Ovary (tissue), 9 donors: Measurements from ENCODE around the gene FAM222B. TPM values are rescaled to one million over a fixed set of nuclear protein-coding genes. Genes with fewer than 3 reads are reported as not detected.

Experiments used
- DNase-seq, 5 donors: peaks; one replicate each; pipeline ENCODE4 v3.0.0-alpha.2; 2019 to 2020
- H3K27ac ChIP-seq, 2 donors: fragments of 200-600 bp; one replicate each; pipeline versions ENCODE4 v1.5.1 to v1.8.0; 2019 to 2022
- H3K27me3 ChIP-seq: fragments of 200-600 bp; one replicate; pipeline ENCODE4 v1.8.0; 2022
- H3K36me3 ChIP-seq: fragments of 200-600 bp; sonication (generic); one replicate; pipeline ENCODE4 v1.5.1; 2019
- H3K4me1 ChIP-seq: one replicate; pipeline ENCODE4 v1.8.1; 2013; ENCODE audit warnings: mild to moderate bottlenecking, moderate library complexity; ENCODE audit not compliant: insufficient read depth
- H3K4me3 ChIP-seq: fragments of 200-600 bp; sonication (generic); one replicate; pipeline ENCODE4 v1.5.1; 2017
- H3K9me3 ChIP-seq, 2 donors: fragments of 200-600 bp in 1 of 2; sonication (generic) in 1 of 2; one replicate each; pipeline versions ENCODE4 v1.5.1 to v1.8.1; 2013 to 2019; ENCODE audit warnings: mild to moderate bottlenecking in 1 of 2, moderate library complexity in 1 of 2
- CTCF ChIP-seq, 3 donors: fragments of 450-650 bp in 2 of 3; fragments of 200-600 bp in 1 of 3; IDR thresholded peaks; one replicate each; pipeline versions ENCODE4 v1.5.1 to v1.8.0; 2016 to 2022; ENCODE audit warnings: antibody characterized with exemption in 3 of 3, mild to moderate bottlenecking in 1 of 3
- EP300 ChIP-seq: sonication (generic); formaldehyde crosslinking; IDR thresholded peaks from one replicate; pipeline ENCODE4 v1.6.1; 2017; ENCODE audit warnings: antibody characterized with exemption
- POLR2A ChIP-seq: fragments of 450-650 bp; IDR thresholded peaks from one replicate; pipeline ENCODE4 v1.6.1; 2017; ENCODE audit warnings: antibody characterized with exemption, mild to moderate bottlenecking, moderate library complexity
- WGBS, 3 donors: extraction: QIAGEN DNeasy Blood & Tissue Kit in 1 of 3; methylation state at CpG; one replicate each; pipeline versions ENCODE4 v1.1.5 to v1.1.7; 2013 to 2017; 5-methylcytosine and 5-hydroxymethylcytosine counted together
- intact Hi-C, 4 donors: fragments of 100-400 bp; cut with DNase I; formaldehyde crosslinking; loops; one replicate each; pipeline versions ENCODE4 v1.11.0 to v1.15.1; 2022 to 2023
- polyA plus RNA-seq, 2 donors: library from polyadenylated mRNA; stranded (reverse); fragments of 200-250 nt in 1 of 2; fragments of 350-450 nt in 1 of 2; fragmentation: Illumina TruSeq in 1 of 2; extraction: RNeasy Lipid Tissue Mini Kit (QIAGEN cat#74804) in 1 of 2; gene quantifications; one replicate each; pipeline ENCODE4 v1.2.3, GENCODE V29; 2013 to 2014
- total RNA-seq, 7 donors: library from RNA; depleted of rRNA in 2 of 7; stranded (reverse); fragments of >200 nt in 2 of 7; fragmentation: NEBNext Ultra II Directional in 3 of 7; extraction: Animal tissue kit (Norgen Biotek cat#: 25700) in 3 of 7; gene quantifications; one replicate each; pipeline versions ENCODE4 v1.1.0 to v1.2.4, GENCODE V29; 2016 to 2023
- donor health status: DM: no; HTN: no; CAD: no; lungs with moderate emphysema.
- donor health status: DM: no; HTN: no; CAD: no.
- donor health status: Bipolar disorder and iron deficiency.
- donor health status: DM: yes; HTN: yes; CAD: no.
- donor health status: DM: no; HTN: no; CAD: no.
- donor health status: DM: yes; HTN: yes; CAD: no.

Gene FAM222B
- total and polyA plus RNA-seq, 9 donors: 8.0 to 19.8 (median 15.9) TPM

GRCh38 chr17:28745786-28746411, 96.7 kb downstream of the FAM222B start:
- H3K36me3 ChIP-seq: no peaks in the 10 kb centered on the region
- H3K27ac ChIP-seq: peak overlapping the region; percentile 30 to 68
- TF ChIP-seq POLR2A (no peak), EP300 (no peak), CTCF (IDR thresholded peaks at IDR 0.05) (no peak)
- peak in 4 of 5 donors; percentile 29 to 52 (median 38) for DNase-seq
- H3K9me3 ChIP-seq: no peaks in the 10 kb centered on the region
- no peaks in the 10 kb centered on the region for H3K27me3 ChIP-seq
- peaks cover 12% of the 10 kb centered on the region for H3K4me1 ChIP-seq
- intact Hi-C loops: loop anchor here in 2 of 4 donors (2.0 kb wide), 1 partner anchor 17 kb away; the partner anchor contains the start of gene NEK8 (in 2 of the 2)
- WGBS, 3 donors: 60 to 83% (median 67%) methylated on average over 4 of the region's 4 CpGs
- no peak overlapping the region for H3K4me3 ChIP-seq

- peak; percentile 55 to 74 (median 65) for DNase-seq
- 1 to 3% (median 2%) methylated on average over 30 to 31 of the region's 31 CpGs for WGBS, 3 donors
- no peak for TF ChIP-seq POLR2A
- no peak for TF ChIP-seq EP300
- no peak for TF ChIP-seq CTCF (IDR thresholded peaks at IDR 0.05)
- Histone ChIP-seq H3K36me3 (no peaks in the 10 kb centered on the region), H3K9me3 (no peaks in the 10 kb centered on the region), H3K27me3 (no peaks in the 10 kb centered on the region), H3K27ac (peak overlapping the region; percentile 30 to 68), H3K4me1 (peaks cover 12% of the 10 kb centered on the region), H3K4me3 (peak overlapping the region; percentile 62)
- intact Hi-C loops: loop anchor here in 2 of 4 donors (2.0 kb wide), 1 partner anchor 16 kb away; the partner anchor contains the start of gene NEK8 (in 2 of the 2)
Measured at GRCh38 chr17:28744972-28745785, 97.4 kb downstream of the FAM222B start.

GRCh38 chr17:28744104-28744971, 98.3 kb downstream of the FAM222B start:
- peaks cover 12% of the 10 kb centered on the region for H3K4me1 ChIP-seq
- no peaks in the 10 kb centered on the region for H3K27me3 ChIP-seq
- no peaks in the 10 kb centered on the region for H3K9me3 ChIP-seq
- no peaks in the 10 kb centered on the region for H3K36me3 ChIP-seq
- intact Hi-C loops: loop anchor here in 2 of 4 donors (2.0 kb wide), 1 partner anchor 16 kb away; the partner anchor contains the start of gene NEK8 (in 2 of the 2)
- H3K4me3 ChIP-seq: peak overlapping the region; percentile 62
- peak; percentile 54 to 86 (median 77) for DNase-seq
- TF ChIP-seq CTCF (IDR thresholded peaks at IDR 0.05) (no peak), POLR2A (no peak), EP300 (no peak)
- H3K27ac ChIP-seq: peak overlapping the region; percentile 30 to 68
- WGBS, 3 donors: 1 to 2% (median 1%) methylated on average over 47 to 61 of the region's 61 CpGs
